GM18907 (cell line): Measurements from ENCODE around the gene UNKL.
"Not testable (repeated sequence)": the region's sequence is repeated elsewhere in the genome, so short reads cannot be mapped to it uniquely, and the experiment has no call there.

ENCODE experiments used
- ATAC-seq: cut with Tn5 transposase; IDR thresholded peaks from one replicate; pipeline ENCODE4 v1.9.1; 2021; ENCODE audit warnings: mild to moderate bottlenecking, moderate library complexity; ENCODE audit not compliant: unreplicated experiment

UNKL gene

DNA sequence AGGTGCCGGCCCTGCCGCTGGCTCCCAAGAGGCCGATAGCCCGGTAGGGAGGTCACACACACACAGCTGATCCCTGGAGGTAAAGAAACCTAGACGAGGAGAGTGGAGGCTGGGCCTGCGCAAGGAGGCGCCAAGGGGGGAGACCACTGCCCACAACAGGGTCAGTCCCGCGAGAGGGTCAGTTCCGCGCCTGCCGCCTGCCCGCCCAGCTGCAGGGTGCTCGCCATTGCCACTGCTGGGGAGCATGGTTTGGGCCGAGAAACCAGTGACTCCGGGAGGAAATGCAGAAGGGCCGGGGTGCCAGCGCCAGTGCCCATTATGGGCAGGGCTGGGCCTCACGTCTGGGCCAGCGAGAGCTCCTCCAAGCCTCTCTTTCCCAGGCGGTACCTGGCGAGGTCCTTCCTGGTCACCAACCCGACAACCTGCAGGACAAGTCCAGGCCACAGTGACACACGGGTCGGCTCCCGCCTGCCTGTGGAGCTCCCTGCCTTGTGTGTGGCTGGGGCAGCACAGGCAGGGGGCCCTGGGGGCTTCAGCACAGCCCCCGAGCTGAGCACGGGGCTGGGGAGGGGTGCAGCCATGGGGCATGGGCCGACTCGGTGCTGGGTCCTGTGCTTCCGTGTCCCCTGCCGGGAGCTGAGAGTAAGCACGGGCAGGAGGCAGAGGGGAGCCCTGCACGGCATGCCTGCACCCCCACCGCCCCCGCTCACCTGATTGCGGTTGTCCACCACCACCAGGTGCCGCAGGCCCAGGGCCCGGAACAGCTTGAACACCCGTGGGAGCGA lies 32.0 kb upstream of the UNKL start:
- ATAC-seq = no peak

DNA sequence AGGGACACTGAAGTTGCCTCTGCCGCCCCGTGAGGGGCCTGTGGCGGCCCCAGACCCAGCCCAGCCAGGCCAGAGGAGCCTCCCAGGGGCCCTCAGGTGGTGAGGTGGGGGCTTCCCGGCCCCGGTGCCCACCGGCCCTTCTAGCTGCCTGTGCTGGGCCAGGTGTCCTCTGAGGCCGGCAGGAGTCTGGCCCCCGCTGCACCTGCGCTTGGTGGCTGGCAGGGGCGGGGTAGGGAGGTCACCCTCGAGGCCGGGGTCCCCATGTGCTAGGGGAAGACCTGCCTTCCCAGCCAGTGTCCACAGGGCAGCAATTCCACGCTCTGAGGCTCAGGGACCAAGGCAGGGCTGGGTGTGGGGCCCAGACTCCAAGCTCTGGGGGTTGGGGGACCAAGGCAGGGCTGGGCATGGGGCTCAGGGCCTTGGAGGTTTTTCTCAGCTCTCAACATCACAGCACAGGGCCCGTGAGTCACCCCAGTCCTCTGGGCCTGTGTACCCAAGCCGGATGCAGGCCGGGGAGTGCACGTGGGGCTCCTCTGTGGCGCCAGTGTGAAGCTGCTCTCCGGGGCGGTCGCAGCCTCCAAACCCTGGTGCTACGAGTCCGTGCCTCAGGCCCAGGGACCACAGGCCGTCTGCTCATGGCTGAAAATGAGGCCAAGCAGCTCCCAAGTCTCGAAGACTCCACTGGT lies 31.2 kb upstream of the UNKL start:
- ATAC-seq = no peak

DNA sequence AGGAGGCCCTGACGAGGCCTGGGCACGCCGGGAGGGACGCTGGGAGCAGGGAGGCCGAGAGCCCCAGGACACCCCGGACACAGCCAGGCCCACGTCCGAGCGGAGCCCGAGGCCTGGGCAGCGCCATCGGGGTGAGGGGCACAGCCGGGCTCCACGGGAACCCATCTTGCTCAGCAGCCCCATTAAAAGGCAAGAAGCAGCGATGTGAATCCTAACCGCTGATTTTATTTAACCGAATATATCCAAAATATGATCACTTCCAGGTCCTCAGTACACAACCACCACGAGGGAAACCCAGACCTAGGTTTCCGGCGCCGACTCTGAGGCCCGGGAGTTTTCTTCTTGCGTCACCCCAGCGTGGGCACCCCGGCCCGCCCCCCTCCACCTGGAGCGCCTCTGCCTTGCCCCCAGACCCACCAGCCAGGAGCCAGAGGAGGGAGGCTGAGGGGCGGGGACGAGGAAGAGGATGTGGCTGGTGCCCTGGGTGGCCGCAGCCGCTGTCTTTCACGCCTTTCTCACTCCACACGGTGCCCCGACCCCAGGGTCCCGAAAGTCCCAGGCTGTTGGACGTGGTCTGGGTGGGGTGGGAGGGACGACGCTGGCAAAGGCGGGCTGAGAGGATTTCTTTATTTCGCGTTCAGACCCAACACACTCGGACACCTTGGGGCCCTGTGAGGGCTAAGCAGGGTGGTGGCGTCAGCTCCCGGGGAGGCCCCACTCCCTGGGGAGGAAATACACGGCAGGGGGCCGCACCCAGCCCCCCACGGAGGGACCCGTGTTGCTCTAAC lies 30.4 kb upstream of the UNKL start:
- ATAC-seq = no peak

DNA sequence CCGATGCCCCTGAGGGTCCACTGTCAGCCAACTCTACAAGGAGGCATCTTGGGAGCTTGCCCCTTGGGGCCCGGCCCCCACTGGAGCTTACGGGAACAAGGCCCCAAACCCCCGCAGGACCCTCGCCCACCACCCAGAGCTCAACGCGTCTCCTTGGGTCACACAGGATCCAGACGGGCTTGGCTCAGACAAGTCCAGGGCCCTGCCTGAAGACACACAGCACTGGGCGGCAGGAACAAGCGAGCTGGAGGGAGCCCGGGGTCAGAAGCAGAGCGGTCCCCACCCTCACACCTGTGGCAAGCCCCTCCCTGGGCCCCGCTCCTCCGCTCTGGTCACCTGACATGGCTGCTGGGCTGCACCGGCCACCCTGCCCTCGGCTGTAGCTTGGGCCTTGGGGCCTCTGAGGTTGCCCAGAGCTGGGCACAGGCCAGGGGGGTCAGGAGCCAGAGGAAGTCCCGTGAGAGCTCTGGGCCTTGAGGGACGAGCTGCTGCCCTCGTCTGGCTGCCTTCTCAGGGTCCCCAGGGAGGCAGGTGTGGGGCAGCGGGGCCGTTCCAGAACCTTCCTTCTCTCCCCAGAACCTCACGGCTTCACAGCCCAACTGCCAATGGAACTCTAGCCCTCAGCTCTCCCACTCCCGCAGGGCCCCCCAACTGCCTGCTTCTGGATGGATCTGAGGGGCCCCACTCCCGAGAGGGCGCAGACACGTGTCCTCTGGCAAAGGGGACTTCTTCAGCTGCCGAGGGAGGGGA lies 29.7 kb upstream of the UNKL start, which contains the start of gene CCDC154:
CCDC154 (minus strand) TSS at position 577 of the 750 bp plus-strand sequence; CDS start at position 343, 234 bp downstream.
- ATAC-seq = no peak

DNA sequence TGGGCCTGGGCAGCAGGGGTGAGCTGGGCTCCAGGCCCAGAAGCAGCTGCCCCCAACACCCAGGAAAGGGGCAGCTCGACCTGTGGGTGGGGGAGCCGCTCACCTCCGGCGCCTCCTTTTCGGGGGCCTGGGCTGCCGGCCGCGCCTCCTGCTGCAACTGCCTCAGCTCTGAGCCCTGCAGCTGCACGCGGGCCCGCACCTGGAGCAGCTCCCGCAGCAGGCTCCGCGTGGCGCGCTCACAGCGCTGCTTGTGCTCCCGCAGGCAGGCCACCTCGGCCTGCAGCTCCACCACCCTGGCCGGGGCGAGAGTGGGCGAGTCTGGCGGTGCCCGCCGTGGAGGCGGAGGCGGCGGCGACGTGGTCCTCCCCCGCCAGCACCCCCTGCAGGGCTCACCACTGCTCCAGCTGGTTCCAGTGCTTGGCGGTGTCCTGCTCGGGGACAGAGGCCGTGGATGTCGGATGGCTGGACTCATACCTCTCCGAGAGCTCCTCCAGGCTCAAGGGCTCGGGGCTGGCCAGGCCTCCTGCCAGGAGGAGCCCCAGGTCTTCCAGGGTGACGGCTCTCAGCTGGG lies 29.0 kb upstream of the UNKL start:
- no peak for ATAC-seq

DNA sequence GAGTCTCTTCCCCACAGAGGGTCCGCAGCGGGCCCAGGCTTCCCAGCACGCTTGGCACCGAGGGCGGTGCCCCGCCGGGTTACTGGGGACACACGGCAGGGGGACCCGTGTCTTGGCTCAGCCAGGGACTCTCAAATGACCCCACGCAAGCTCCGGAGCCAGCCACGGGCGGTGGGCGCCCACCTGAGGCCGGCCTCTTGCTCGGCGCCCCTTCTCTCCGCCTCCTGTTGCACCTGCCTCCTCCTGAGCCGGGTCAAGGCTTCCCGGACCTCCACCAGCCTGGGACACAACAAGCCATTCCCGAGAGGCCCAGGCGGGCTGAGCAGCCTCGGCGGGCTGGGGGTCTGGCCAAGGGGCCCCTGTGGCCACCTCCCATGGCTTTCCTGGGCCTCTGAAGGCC lies 28.2 kb upstream of the UNKL start:
- no peak for ATAC-seq

DNA sequence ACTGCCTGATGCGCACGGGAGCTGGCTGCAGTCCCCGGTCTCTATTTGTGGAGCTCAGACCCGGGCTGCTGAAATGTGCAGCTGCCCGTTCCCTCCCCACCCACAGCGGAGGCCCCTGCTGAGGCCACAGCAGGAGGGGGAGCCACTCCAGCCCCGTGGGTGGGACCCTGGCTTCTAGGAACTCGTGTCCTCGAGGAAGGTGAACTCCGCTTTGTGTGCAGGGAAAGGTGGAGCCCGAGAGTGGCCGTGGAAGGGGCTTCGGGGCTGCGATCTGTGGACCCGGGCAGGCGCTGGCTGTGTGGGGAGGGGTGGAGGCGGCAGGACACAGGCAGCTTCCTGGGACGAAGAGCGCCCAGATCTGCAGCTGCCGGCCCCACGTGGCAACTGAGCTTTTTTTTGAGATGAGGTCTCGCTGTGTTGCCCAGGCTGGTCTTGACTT lies 26.9 kb upstream of the UNKL start:
- no peak for ATAC-seq

DNA sequence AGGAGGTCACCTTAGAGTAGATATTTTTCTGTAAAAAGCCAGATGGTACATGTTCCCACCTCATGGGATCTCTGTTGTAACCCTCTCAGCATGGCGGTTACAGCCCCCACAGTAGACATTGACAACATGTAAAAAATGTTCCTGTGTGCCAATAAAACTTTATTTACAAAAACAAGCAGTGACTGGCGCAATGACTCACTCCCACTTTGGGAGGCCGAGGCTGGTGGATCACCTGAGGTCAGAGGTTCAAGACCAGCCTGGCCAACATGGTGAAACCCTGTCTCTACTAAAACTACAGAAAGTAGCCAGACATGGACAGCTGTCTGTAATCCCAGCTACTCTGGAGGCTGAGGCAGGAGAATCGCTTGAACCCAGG lies 25.2 kb upstream of the UNKL start:
- not testable (repeated sequence) for ATAC-seq

DNA sequence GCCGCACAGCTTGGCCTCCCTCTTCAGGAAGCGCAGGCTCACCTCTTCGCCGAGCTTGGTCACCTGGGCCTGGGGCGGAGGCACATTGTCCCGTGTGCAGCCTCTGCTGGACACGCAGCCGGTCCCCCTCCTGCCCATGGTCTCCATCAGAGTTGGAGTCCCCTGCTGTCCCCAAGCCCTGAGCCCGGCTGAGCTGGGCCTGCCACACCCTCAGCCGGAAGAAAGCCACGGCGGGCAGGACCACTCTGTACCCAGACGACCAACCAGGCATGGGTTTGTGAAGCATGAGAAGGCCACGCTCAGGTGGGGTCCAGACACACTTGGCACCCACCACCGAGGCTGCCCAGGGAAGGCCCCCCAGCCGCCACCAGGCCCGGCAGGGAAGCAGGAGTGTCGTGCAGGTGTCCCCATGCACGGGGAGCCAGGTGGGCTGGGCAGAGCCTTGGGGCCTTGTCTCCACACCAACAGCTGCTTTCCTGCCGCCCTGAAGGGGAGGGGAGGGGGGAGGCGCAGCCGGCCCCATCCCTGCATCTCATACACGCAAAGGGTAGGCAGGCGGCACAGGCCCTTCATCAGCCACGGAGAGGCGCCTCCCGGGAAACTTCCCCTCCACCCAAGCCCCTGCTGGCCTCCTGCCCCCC lies 24.7 kb upstream of the UNKL start:
- ATAC-seq = no peak

DNA sequence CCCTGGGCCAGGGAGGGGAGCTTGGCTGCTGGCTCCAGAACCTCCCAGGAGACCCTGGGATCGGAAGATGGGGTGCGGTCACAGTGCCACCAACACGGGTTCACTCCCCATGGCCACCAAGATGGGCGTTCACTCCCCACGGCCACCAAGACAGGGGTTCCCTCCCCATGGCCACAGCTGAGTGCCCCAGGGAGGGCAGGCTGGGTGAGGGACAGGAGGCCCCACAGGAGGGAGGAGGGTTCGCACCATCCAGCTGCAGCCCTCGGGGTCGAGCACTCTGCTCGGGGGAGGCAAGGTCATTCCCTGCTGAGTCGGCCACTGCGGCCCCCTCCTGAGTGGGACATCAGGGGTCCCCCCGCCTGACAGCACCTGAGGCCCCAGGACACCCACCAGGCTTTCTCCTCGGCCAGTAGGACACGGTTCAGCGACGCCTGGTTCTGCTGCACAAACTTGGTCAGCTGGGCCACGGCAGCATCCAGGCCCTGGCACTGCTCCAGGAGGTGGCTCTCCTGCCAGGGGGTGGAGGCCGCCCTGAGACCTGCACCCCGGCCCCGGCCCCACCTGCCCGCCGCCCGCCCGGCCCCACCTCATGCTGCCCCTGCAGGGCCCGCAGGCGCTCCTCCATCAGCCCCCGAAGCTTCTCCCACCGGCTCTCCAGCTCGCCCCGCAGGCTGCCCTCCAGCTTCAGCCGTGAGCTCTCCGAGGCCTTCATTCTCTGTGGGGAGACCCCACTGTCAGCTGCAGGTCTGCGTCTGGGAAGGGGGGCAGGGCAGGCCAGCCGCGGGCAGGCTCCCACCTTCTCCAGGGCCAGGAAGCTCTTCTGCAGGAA lies 23.9 kb upstream of the UNKL start:
- no peak for ATAC-seq

DNA sequence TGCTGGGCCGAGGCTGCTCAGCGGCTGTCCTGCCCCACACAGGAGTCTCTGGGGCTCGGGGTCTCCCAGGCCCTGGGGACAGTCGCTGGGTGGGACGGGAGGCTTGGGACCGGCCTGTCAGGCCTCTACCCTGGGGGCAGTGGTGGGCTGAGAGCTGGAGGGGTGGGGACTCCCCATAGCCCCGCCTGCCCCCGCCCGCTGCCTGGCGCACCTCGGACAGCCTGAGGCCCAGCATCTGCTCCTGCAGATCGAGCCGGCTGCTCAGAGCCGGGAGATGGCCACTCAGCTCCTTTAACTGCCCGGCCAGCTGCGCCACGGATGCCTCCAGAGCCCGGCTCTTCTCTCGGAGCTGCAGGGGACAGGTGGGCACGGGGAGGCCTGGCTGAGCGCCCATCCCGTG lies 23.1 kb upstream of the UNKL start:
- no peak for ATAC-seq

DNA sequence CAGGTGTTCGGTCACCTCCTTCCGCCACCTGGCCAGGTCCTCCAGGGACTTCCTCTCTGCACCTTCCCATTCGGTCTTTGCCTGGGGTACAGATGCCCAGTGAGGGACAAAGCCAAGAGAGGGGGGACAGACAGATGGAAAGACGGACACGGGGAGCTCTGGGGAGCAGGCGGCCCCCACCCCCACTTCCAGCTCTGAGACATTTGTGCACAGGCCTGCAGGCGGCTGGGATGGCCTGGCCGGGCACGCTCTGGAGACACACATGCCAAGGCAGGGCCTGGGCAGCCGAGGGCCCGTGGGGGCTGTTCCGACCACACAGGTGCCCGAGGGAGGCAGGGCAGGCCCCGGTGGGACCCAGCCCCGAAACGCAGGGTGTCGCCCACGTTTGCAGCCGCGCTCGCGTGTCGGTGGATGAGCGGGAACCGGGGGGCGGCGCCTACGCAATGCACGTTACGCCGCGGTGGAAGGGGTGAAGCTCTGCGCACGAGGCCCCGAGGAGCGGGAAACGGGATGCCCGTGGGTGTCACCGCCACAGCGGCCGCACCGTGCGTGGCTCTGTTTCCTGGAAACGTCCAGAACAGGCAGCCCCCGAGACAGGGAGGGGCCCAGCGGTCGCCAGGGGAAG lies 22.3 kb upstream of the UNKL start:
- ATAC-seq = no peak

DNA sequence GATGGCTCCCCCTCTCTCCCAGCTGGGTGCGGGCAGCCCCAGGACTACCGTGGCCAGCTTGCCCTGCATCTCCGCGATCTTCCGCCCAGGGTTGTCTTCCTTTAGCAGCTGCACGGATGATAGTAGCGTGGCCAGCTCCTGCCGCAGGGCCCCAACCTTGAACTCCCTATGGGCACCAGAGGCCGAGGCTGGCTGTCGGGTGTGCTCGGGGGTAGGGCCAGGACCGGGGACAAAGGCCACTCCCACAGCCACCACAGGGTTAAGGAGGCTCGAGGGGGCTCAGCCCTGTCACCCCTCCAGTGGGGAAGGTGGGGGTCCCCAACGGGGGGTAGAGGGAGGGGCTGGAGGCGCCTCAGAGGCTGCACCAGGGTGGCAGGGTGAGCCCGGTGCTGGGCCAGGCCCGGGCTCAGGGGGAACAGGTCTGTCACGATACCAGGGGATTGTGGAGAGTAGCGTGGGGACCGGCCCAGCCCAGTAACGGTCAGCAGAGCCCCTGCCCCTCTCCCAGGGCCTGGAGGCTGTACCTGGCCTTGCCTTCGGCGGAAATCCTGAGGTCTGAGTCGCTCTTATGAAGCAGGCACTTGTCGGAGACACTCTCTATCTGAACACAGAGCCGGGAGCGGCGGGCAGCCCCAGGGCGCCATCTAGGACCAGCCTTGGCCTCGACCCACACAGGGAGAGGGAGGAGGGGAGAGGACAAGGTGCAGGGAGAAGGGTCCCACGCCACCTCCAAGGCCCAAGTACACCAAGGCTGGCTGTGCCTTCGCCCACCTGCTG lies 21.6 kb upstream of the UNKL start:
- ATAC-seq = no peak

DNA sequence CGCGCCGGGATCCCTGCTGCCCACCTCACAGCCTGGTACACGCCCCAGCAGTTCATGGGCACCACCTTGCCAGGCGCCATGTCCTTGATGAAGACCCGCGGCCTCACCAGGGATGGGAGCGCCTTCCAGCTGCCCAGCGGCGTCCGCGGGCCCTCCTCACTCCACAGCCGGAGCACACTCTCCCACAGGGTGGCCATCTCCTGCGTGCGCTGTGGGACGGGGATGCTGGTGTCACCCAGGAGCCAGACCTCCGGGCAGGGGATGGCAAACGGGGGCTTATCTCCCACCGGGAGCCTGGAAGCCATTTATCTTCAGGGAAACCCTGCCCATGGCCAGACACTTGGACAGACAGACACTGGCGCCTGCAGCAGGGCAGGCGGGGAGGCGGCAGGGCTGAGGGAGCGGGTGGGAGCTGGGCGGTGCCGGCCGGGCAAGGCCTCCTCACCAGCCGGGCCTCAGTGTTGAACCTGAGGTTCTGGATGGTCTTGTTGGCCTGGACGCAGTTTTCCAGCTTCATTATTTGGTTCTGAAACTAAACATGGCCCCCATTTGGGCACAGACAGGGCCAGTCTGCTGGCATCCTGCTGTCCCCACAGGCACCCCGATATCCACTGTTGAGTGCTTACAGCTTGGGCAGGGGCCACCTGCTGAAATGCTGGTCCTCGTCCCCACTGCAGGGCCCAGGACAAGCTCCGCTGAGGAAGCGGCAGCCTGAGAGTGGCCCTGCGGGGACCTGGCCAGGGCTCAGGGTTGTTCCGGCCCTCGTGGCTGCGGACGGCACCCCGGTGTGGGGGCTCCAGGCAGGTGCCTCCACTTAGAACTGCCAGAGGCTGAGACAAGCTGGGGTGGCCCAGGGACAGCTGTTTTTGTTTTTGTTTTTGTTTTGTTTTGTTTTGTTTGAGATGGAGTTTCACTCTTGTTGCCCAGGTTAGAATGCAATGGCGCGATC lies 20.4 kb upstream of the UNKL start:
- ATAC-seq = no peak

DNA sequence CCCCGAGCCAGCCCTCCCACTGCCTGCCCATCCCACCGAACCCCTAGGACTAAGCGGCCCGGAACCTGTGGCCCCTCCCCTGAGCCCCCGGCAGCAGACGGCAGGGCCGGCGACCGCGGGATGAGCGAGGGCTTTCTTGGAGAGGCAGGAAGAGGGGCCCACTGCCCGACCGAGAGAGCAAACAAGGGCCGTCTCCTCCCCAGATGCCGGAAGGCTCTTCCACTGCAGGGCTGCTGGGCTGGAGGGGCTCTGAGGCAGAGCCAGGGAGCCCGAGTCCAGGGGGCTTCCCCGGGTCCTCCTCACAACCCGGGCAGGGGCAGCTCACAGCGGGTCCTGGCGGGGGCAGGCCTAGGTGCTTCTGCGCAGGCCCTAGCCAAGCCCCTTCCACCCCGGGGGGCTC lies 19.3 kb upstream of the UNKL start:
- no peak for ATAC-seq

DNA sequence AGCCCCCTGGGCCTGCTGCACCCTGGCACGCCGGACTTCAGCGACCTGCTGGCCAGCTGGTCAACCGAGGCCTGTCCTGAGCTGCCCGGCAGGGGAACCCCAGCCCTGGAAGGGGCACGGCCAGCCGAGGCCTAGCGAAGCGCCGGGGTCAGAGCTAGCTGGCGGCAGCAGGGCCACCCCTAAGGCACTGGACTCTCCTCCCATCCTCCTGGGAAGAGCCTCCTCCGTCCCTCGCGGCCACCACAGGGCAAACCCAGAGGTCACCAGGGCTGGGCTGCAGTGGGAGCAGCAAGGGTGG lies 18.7 kb upstream of the UNKL start:
- ATAC-seq = no peak
